Measurements from ENCODE around the gene MELK.

GRCh38 chr9:36640771-36641381, 68.2 kb downstream of the MELK start:
- TF ChIP-seq, protein P1, sequence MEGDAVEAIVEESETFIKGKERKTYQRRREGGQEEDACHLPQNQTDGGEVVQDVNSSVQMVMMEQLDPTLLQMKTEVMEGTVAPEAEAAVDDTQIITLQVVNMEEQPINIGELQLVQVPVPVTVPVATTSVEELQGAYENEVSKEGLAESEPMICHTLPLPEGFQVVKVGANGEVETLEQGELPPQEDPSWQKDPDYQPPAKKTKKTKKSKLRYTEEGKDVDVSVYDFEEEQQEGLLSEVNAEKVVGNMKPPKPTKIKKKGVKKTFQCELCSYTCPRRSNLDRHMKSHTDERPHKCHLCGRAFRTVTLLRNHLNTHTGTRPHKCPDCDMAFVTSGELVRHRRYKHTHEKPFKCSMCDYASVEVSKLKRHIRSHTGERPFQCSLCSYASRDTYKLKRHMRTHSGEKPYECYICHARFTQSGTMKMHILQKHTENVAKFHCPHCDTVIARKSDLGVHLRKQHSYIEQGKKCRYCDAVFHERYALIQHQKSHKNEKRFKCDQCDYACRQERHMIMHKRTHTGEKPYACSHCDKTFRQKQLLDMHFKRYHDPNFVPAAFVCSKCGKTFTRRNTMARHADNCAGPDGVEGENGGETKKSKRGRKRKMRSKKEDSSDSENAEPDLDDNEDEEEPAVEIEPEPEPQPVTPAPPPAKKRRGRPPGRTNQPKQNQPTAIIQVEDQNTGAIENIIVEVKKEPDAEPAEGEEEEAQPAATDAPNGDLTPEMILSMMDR (IDR thresholded peaks at IDR 0.05; ENCODE audit: poor library complexity): no peak
- TF ChIP-seq EZH2 (IDR thresholded peaks at IDR 0.05; ENCODE audit: borderline replicate concordance): no peak

All from hepatocyte (in vitro differentiated cells).